OCI-LY3 (cell line): ENCODE measurements around the gene TK2.

Experiments used
- EZH2phosphoT487 ChIP-seq: fragments of 200-600 bp; shearing (Covaris generic); IDR thresholded peaks from 2 replicates; pipeline ENCODE4 v1.6.1; 2018; ENCODE audit warnings: antibody characterized with exemption, mixed run types, low read depth
- TF ChIP-seq, protein P1 (sequence below): fragments of 200-600, 300-600 bp; sonication (generic); IDR thresholded peaks from 2 replicates; pipeline ENCODE4 v1.5.1; 2014; ENCODE audit warnings: antibody characterized with exemption, low read length, low read depth

DNA sequence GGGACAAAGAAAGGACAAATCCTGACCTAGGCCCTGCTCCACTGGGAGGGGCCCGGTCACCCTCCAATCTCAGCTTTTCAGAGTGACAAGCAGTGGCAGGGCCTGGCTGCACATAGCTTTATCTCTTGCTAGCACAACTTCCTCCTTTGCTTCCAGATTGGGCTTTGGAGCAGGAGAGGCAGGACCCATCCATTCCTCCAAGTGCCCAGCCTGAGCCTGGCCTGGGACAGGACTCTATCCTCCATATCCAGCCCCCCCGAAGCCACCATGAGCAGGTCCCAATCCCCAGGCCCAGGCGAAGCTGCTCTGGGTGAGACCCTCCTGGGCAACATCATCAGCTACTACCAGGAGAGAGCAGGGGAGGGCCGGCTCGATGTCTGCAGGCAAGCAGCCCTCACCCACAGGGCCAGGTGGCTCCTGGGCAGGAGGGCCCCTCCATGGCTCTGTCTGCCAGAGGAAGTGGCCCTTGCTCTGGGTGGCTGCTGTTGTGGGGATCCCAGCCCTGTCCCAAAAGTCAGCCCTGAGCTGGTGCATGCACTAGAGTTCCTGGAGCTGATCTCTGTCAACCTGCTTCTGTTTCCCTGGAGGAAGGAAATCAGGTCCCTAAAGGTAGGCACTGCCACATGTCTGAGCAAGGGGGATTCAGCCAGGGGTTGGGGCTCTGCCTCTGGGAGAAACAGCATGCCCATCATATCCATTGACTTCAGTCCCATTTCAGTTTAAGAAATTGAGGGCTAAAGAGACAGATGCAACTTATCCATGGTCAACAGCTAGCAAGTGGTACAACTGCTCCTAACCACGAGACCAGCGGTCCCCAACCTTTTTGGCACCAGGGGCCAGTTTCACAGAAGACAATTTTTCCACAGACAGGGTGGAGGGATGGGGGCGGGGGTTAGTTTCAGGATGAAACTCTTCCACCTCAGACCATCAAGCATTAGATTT, 58.9 kb downstream of the TK2 start:
- TF ChIP-seq, protein P1, sequence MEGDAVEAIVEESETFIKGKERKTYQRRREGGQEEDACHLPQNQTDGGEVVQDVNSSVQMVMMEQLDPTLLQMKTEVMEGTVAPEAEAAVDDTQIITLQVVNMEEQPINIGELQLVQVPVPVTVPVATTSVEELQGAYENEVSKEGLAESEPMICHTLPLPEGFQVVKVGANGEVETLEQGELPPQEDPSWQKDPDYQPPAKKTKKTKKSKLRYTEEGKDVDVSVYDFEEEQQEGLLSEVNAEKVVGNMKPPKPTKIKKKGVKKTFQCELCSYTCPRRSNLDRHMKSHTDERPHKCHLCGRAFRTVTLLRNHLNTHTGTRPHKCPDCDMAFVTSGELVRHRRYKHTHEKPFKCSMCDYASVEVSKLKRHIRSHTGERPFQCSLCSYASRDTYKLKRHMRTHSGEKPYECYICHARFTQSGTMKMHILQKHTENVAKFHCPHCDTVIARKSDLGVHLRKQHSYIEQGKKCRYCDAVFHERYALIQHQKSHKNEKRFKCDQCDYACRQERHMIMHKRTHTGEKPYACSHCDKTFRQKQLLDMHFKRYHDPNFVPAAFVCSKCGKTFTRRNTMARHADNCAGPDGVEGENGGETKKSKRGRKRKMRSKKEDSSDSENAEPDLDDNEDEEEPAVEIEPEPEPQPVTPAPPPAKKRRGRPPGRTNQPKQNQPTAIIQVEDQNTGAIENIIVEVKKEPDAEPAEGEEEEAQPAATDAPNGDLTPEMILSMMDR = no peak
- no peak for TF ChIP-seq EZH2phosphoT487
